Measurements from ENCODE around the gene PPP1R37.

The PPP1R37 gene

DNA sequence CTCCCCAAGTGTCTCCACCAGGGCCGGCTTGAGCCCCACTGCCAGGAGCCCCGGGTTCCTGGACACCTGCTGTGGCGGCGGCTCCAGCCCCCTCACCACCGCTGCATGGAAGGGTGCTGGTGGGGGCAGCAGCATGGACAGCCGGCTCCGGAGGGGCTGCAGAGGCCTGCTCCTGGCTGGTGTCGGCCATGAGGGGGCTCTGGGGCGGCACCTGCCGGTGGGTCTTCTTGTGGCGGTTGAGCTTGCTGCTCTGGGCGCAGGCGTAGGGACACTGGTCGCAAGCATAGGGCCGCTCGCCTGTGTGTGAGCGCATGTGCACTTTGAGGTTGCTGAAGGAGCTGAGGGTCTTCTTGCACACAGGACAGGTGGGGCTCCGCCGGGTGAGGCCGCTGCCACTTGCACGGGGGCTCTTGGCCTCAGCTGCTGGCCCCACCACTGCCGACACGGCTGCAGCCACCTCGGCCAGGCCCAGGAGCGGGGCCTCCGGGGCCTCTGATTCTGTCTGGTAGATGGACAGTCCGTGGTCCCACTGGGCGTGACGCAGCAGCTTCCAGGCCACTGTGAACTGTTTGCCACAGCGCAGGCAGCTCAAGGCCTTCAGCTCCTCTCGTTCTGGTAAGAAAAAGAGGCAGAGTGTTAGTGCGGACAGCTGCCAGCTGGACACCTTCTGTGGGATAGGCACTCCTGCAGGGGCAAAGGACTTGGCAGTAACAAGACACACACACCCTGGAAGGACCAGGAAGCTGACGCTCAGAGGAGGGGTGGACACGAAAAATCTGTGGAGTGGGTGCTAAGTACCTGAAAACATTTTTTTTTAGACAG lies 20.8 kb upstream of the PPP1R37 start:
- DNase-seq = no peak

GRCh38 chr19:45074744-45075300 lies 18.2 kb upstream of the PPP1R37 start:
- no peak for DNase-seq

- DNase-seq = peak; percentile 50
Measured at GRCh38 chr19:45075301-45076028, 17.5 kb upstream of the PPP1R37 start.

DNA sequence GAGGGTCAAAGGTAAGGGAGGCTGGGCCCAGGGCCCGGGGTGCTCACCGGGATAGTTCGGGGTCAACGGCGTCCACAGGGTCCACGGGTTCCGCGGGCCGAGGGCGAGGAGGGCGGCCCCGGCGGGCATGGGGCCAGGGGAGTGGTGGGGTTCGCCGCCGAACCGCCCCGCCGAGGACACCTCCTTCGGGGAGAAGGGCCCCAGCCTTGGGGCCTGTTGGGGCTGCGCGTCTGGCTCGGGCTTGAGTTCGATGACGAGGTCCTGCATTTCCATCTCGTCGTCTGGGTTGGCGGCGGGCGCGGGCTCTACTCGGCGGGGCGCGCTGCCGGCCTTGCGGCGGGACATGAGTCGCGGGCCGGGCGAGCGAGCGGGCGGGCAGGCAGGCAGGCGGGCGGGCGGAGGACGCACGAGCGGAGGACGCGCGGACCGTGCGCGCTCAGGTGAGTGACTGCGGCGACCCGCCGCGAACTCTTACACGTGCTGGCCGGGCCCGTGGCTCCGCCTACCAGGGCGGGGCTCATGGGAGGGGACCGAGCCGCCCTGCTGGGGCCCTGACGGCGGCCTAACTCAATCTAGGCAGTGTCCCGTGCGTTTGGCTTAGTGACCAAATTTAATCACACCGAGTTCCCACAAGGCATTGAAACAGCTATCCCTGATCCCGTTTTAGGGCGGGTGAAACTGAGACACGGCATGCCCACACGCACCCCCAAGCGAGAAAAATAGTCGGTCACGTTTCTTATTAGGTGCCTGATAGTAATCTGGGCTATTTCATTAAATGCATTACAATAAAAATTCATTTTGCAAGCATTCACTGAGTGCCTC lies 16.7 kb upstream of the PPP1R37 start, which contains the start of gene ZNF296:
Gene ZNF296 (minus strand): TSS at position 450 of the 822 bp plus-strand sequence. CDS start 105 bp downstream, at position 345.
- no peak for DNase-seq

- no peak for DNase-seq
Measured at GRCh38 chr19:45076851-45077730, 15.9 kb upstream of the PPP1R37 start.

- no peak for DNase-seq
Measured at GRCh38 chr19:45078390-45079062, 14.5 kb upstream of the PPP1R37 start.

DNA sequence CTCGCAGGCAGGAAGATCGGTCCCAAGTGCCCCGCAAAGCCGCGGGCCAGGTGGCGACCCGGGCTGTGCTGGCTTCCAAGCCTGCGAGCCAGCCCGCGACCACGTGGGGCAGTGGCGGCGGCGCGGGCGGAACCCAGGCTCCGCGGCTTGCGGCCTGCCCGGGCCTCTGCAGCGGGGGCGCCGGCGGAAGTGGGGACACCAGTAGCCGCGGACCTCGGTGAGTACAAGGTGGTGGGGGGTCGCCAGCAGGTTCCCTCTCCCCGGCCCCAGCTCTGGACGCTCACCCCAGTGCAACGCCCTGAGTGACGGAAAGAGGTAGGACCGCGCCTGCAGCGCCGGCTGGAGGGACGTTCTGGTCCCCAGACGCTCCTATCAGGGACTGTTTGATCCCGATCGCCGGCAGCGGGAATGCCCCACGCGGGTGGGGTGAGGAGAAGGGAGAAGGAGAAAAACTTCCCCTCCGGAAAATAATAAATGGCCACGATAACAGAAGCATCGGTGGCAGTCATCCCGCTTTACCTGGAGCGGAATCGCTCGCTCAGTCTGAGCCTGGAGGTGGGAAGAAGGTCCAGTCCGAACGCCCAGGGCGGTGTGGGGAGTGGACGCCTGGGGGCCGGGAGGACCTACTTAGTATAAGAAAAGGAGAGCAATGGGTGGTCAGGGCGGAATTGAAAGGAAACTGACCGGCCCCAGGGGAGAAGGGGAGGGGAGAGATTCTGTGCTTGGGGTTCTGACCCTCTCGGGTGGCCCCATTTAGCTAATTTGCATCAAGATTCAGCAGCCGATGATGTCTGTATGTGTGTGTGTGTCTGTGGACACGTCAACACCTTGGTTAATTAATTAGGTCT lies 13.7 kb upstream of the PPP1R37 start, which contains the start of gene GEMIN7:
Gene GEMIN7 (plus strand): TSS at position 198 of the 848 bp plus-strand sequence. CDS start 10,855 bp downstream, outside the sequence.
- no peak for DNase-seq

DNA sequence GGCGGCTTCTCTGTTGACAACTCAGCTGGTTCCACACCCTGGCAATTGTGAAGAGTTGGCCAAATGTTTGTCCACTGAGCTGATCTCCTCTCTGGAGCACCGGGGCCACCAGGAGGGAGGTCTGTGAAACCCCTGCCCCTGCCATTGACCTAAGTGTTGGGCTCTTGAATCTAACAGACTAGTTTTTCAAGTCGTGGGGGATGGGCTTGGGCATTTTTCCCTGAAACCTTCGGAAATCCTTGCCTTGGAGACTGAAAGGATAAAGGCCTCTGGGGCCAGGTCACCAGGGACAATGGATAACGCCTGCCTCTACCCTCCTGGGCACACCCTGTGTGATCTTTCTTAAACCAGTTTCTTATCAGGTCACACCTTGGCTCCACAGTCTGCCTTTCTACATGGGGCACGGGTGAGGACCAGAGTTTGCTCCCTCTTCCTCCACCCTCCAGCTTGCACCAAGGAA lies 13.0 kb upstream of the PPP1R37 start:
- no peak for DNase-seq

- no peak for DNase-seq
Measured at GRCh38 chr19:45082170-45082569, 10.8 kb upstream of the PPP1R37 start.

- no peak for DNase-seq
Measured at GRCh38 chr19:45086480-45086879, 6.5 kb upstream of the PPP1R37 start.

DNA sequence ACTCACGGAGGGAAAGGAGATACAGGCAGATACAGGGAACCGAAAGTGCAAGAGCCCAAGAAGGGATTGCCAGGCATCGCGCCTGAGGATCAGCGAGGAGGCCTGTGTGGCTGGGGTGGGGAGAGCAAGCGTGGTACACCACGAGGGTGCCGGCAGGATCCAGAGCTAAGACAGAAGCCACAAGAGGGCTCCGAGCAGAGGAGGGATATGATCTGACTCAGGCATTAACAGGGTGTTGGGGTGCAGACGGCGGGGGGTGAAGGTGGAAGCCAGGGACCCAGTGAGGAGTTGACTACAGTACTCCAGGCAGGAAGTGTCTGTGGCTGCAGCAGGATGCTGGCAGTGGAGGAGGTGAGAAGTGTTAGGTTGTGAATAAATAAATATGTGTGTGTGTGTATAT lies 5.4 kb upstream of the PPP1R37 start:
- no peak for DNase-seq

DNA sequence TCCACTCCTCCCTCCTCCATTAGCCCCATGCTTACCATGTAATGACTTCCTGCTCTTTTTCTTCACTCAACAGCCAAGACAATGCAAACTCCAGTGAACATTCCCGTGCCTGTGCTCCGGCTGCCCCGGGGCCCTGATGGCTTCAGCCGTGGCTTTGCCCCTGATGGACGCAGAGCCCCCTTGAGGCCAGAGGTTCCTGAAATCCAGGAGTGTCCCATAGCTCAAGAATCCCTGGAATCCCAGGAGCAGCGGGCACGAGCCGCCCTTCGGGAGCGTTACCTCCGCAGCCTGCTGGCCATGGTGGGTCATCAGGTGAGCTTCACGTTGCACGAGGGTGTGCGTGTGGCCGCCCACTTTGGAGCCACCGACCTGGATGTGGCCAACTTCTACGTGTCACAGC lies 2.9 kb upstream of the PPP1R37 start:
- DNase-seq = no peak

GRCh38 chr19:45090606-45091005 lies 2.4 kb upstream of the PPP1R37 start:
- no peak for DNase-seq

GRCh38 chr19:45091031-45091923 lies 1.7 kb upstream of the PPP1R37 start:
- peak; percentile 78 for DNase-seq

GRCh38 chr19:45094137-45094536 lies 1.2 kb downstream of the PPP1R37 start:
- no peak for DNase-seq

DNA sequence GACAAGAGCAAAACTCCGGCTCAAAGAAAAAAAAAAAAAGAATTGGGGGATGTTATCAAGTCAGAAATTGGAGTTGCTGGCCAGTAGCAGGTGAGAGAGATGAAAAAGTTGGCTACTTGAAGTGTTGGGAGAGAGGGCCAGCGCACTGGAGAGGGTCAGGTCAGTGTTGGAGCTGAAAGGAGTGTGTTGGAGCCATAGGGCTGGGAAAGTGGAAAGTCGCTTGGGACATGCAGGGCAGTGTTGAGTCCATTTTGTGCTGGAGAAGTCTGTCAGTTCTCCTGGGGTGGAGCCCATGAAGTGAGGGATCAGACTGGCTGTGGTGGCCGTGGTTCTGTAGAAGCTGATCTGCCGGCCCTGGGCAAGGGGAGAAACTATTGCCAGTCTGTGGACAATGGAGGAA lies 1.7 kb downstream of the PPP1R37 start:
- DNase-seq = no peak

GRCh38 chr19:45095496-45096413 lies 2.8 kb downstream of the PPP1R37 start:
- DNase-seq = no peak

- DNase-seq = no peak
Measured at GRCh38 chr19:45096700-45097099, 3.7 kb downstream of the PPP1R37 start.

Measured in SIG-M5 (cell line).